HCT116 (cell line): ENCODE results near the gene PAQR6. TPM values are rescaled to one million over a fixed set of nuclear protein-coding genes. Genes with fewer than 3 reads are reported as not detected.

ENCODE experiments used
- ATAC-seq: fragments of 200-7000 bp; cut with Tn5 transposase; 2 replicates; pipeline ENCODE4 v1.9.1; 2020; ENCODE audit warnings: mild to moderate bottlenecking, moderate library complexity
- BruUV-seq: library from RNA; stranded (reverse); fragments of 400-500 nt; replicated peaks from 2 replicates; lab custom pipeline; 2021; lab: Mats Ljungman, UMichigan
- CTCF ChIA-PET: fragments of 300-600 bp; sonication (Branson Sonifier 250); formaldehyde crosslinking; loops from one replicate; lab custom pipeline; 2021; ENCODE audit warnings: antibody characterized with exemption; lab: Charles Lee
- POLR2A ChIA-PET: fragments of 300-600, 350-600 bp; sonication (Branson Sonifier 250); formaldehyde crosslinking; loops from one replicate; lab custom pipeline; 2021; ENCODE audit warnings: antibody characterized with exemption; lab: Charles Lee
- RAD21 ChIA-PET, 2 experiments: fragments of 300-600 bp; sonication (Branson Sonifier 250); formaldehyde crosslinking; loops; one replicate each; lab custom pipeline; 2023; ENCODE audit warnings: low total read pairs in 2 of 2; ENCODE audit not compliant: uncharacterized antibody in 2 of 2, unreplicated experiment in 2 of 2, low non-redundant PET in 1 of 2; lab: Charles Lee
- DNase-seq: peaks from one replicate; pipeline ENCODE4 v3.0.0-alpha.2; 2010; ENCODE audit warnings: low read depth, low spot score
- H2AFZ ChIP-seq: fragments of 200-600 bp; shearing (Covaris generic), sonication (generic); 2 replicates; pipeline ENCODE4 v1.6.1; 2017; ENCODE audit warnings: low read depth, mixed run types, mixed read lengths, antibody characterized with exemption, low read length; ENCODE audit not compliant: poor library complexity, severe bottlenecking
- H3K27ac ChIP-seq: 2 replicates; pipeline ENCODE4 v1.5.1; 2012; ENCODE audit warnings: low read depth, low read length
- H3K27me3 ChIP-seq: fragments of 200-600 bp; sonication (generic); 2 replicates; pipeline ENCODE4 v1.6.1; 2016; ENCODE audit warnings: mixed run types, low read length, mixed read lengths; ENCODE audit not compliant: insufficient read depth
- H3K36me3 ChIP-seq, 2 experiments: fragments of 200-500 bp in 1 of 2; fragments of 200-600 bp in 1 of 2; sonication (Bioruptor generic) in 1 of 2; sonication (generic) in 1 of 2; 2 replicates each; pipeline versions ENCODE4 v1.5.1 to v1.6.1; 2014 to 2016; ENCODE audit warnings: low read length in 2 of 2, inconsistent platforms in 1 of 2, mixed read lengths in 1 of 2, mixed run types in 1 of 2; ENCODE audit not compliant: insufficient read depth in 2 of 2, control insufficient read depth in 1 of 2
- H3K4me1 ChIP-seq, 2 experiments: fragments of 200-600 bp in 1 of 2; sonication (generic) in 1 of 2; 2 replicates each; pipeline versions ENCODE4 v1.5.1 to v1.6.1; 2012 to 2017; ENCODE audit warnings: low read length in 2 of 2, inconsistent platforms in 1 of 2, mild to moderate bottlenecking in 1 of 2, mixed read lengths in 1 of 2, mixed run types in 1 of 2, moderate library complexity in 1 of 2; ENCODE audit not compliant: insufficient read depth in 2 of 2, control insufficient read depth in 1 of 2
- H3K4me2 ChIP-seq: fragments of 200-600 bp; sonication (generic); 2 replicates; pipeline ENCODE4 v1.6.1; 2017; ENCODE audit warnings: mixed run types, low read length, mixed read lengths
- H3K4me3 ChIP-seq, 2 experiments: fragments of 200-600 bp in 1 of 2; sonication (generic) in 1 of 2; replicated peaks in 1 of 2; 2 replicates each; pipeline ENCODE4 v1.5.1; 2011 to 2016; ENCODE audit warnings: low read length in 2 of 2, control low read depth in 1 of 2, low read depth in 1 of 2, mild to moderate bottlenecking in 1 of 2, mixed read lengths in 1 of 2, mixed run types in 1 of 2
- H3K79me2 ChIP-seq: fragments of 200-600 bp; sonication (generic); 2 replicates; pipeline ENCODE4 v1.6.1; 2017; ENCODE audit warnings: mild to moderate bottlenecking, mixed run types, low read length, moderate library complexity, mixed read lengths; ENCODE audit not compliant: insufficient read depth
- H3K9ac ChIP-seq: fragments of 200-600 bp; sonication (generic); 2 replicates; pipeline ENCODE4 v1.6.1; 2016; ENCODE audit warnings: low read length, mixed read lengths
- H3K9me2 ChIP-seq: fragments of 200-600 bp; sonication (generic), shearing (Covaris generic); 2 replicates; pipeline ENCODE4 v1.6.1; 2017; ENCODE audit warnings: mixed run types, mild to moderate bottlenecking, moderate library complexity; ENCODE audit not compliant: insufficient read depth
- H3K9me3 ChIP-seq, 2 experiments: fragments of 200-500 bp in 1 of 2; fragments of 200-600 bp in 1 of 2; sonication (Bioruptor generic) in 1 of 2; sonication (generic) in 1 of 2; 2 replicates each; pipeline ENCODE4 v1.6.1; 2014 to 2017; ENCODE audit warnings: low read length in 2 of 2, mixed read lengths in 2 of 2, inconsistent platforms in 1 of 2, low read depth in 1 of 2, mild to moderate bottlenecking in 1 of 2, mixed run types in 1 of 2, moderate library complexity in 1 of 2; ENCODE audit not compliant: control insufficient read depth in 1 of 2, insufficient read depth in 1 of 2
- H4K20me1 ChIP-seq: fragments of 200-600 bp; sonication (generic), shearing (Covaris generic); 2 replicates; pipeline ENCODE4 v1.6.1; 2017; ENCODE audit warnings: mixed run types, mild to moderate bottlenecking, moderate library complexity; ENCODE audit not compliant: insufficient read depth
- CBX3 ChIP-seq: IDR thresholded peaks from 2 replicates; pipeline ENCODE4 v1.6.1; 2012; ENCODE audit warnings: low read depth
- CTCF ChIP-seq, 3 experiments: fragments of 200-600 bp in 1 of 3; sonication (generic) in 1 of 3; IDR thresholded peaks in 2 of 3; conservative IDR thresholded peaks in 1 of 3; 2 replicates each; pipeline ENCODE4 v1.5.1; 2012 to 2017; ENCODE audit warnings: low read depth in 2 of 3, low read length in 2 of 3, antibody characterized with exemption in 1 of 3, borderline replicate concordance in 1 of 3, control low read depth in 1 of 3, mild to moderate bottlenecking in 1 of 3, mixed read lengths in 1 of 3, mixed run types in 1 of 3, moderate library complexity in 1 of 3; ENCODE audit not compliant: insufficient read depth in 1 of 3
- ELF1 ChIP-seq: IDR thresholded peaks from 2 replicates; pipeline ENCODE4 v1.6.1; 2012; ENCODE audit warnings: low read depth, borderline replicate concordance
- EZH2phosphoT487 ChIP-seq: fragments of 200-600 bp; IDR thresholded peaks from 2 replicates; pipeline ENCODE4 v1.6.1; 2018; ENCODE audit warnings: antibody characterized with exemption, borderline replicate concordance
- FOSL1 ChIP-seq: IDR thresholded peaks from 2 replicates; pipeline ENCODE4 v1.6.1; 2012; ENCODE audit warnings: low read depth
- JUND ChIP-seq: IDR thresholded peaks from 2 replicates; pipeline ENCODE4 v1.6.1; 2012
- MAX ChIP-seq: IDR thresholded peaks from 2 replicates; pipeline ENCODE4 v1.6.1; 2012
- POLR2A ChIP-seq: IDR thresholded peaks from 2 replicates; pipeline ENCODE4 v1.7.0; 2011; ENCODE audit warnings: borderline replicate concordance; ENCODE audit not compliant: insufficient read depth, insufficient read length; ENCODE audit errors: extremely low read depth
- RAD21 ChIP-seq: IDR thresholded peaks from 2 replicates; pipeline ENCODE4 v1.6.1; 2012; ENCODE audit warnings: low read depth, mild to moderate bottlenecking
- REST ChIP-seq: IDR thresholded peaks from 2 replicates; pipeline ENCODE4 v1.6.1; 2012; ENCODE audit warnings: low read depth
- SIN3A ChIP-seq: IDR thresholded peaks from 2 replicates; pipeline ENCODE4 v1.6.1; 2012; ENCODE audit warnings: low read depth
- SP1 ChIP-seq: IDR thresholded peaks from 2 replicates; pipeline ENCODE4 v1.6.1; 2012; ENCODE audit warnings: low read depth
- SRF ChIP-seq: IDR thresholded peaks from 2 replicates; pipeline ENCODE4 v1.6.1; 2012; ENCODE audit warnings: low read depth
- TCF7L2 ChIP-seq: IDR thresholded peaks from 2 replicates; pipeline ENCODE4 v1.7.0; 2011; ENCODE audit warnings: borderline replicate concordance, inconsistent platforms; ENCODE audit not compliant: insufficient read depth, insufficient read length; ENCODE audit errors: extremely low read depth
- YY1 ChIP-seq: IDR thresholded peaks from 2 replicates; pipeline ENCODE4 v1.6.1; 2011; ENCODE audit warnings: low read length, low read depth, moderate library complexity, mild to moderate bottlenecking; ENCODE audit not compliant: insufficient replicate concordance; ENCODE audit errors: extremely low read depth
- ZBTB33 ChIP-seq: IDR thresholded peaks from 2 replicates; pipeline ENCODE4 v1.6.1; 2011; ENCODE audit warnings: mild to moderate bottlenecking, low read length, moderate library complexity; ENCODE audit not compliant: insufficient replicate concordance; ENCODE audit errors: extremely low read depth
- ZFX ChIP-seq: fragments of 450-650 bp; IDR thresholded peaks from 2 replicates; pipeline ENCODE4 v1.6.1; 2017
- ZNF274 ChIP-seq: fragments of 200-500 bp; sonication (Bioruptor generic); IDR thresholded peaks from 2 replicates; pipeline ENCODE4 v1.6.1; 2014; ENCODE audit warnings: mild to moderate bottlenecking, low read depth, low read length, inconsistent platforms
- intact Hi-C: fragments of 100-400 bp; cut with micrococcal nuclease; formaldehyde crosslinking; loops from 2 replicates; pipeline ENCODE4 v1.10.0; 2022
- total RNA-seq: library from RNA; stranded (reverse); gene quantifications from one replicate; pipeline ENCODE4 v1.2.1, GENCODE V29; 2021; ENCODE audit not compliant: unreplicated experiment
- TF ChIP-seq, protein P1 (sequence below): IDR thresholded peaks from 2 replicates; pipeline ENCODE4 v1.6.1; 2012

PAQR6 gene
- total RNA-seq, 1 experiment from 2014 or later = 10.9 TPM

DNA sequence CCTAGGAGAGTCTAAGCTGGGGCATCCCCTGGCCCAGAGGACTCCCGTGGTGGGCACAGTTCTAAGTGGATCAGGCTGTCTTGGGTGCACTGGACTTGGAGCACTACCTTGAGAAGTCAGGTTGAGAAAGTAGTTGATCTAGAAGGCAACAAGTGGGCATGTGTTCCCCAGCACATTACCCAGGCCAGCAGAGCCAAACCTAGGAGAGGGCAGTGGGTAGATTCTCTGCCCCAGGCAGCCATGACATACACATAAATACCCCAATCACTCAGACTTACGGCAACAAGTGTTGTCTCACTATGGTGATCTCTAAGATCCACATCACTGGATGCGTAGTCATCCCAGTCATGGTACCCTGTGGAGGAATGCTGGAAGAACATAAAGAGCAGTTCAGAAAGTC, 36.6 kb downstream of the PAQR6 start (continued):
- no peak for TF ChIP-seq SRF
- TF ChIP-seq MAX = no peak
- TF ChIP-seq ELF1 = no peak
- TF ChIP-seq YY1 = no peak
- TF ChIP-seq, all 23 proteins: peak for 0

GRCh38 chr1:156204686-156205085, 43.2 kb downstream of the PAQR6 start:
- Histone ChIP-seq H3K27me3 (no peaks in the 10 kb centered on the region), H3K9ac (no peak overlapping the region), H3K4me3 (no peak overlapping the region), H3K36me3 (peaks cover 8 to 15% of the 10 kb centered on the region in 2 experiments; a peak in 2 of 4 replicates), H2AFZ (no peak overlapping the region), H3K4me2 (no peak overlapping the region), H3K27ac (no peak overlapping the region), H3K79me2 (peaks cover 11% of the 10 kb centered on the region; the same call in 1 of the 2 replicates), H3K9me2 (no peaks in the 10 kb centered on the region), H3K4me1 (peaks cover 0 to 3% of the 10 kb centered on the region in 2 experiments; a peak in 1 of 4 replicates), H3K9me3 (no peaks in the 10 kb centered on the region), H4K20me1 (no peaks in the 10 kb centered on the region)
- ChIA-PET CTCF (no interaction called here), RAD21 (no interaction called here), POLR2A (no interaction called here)
- no TSS peak for BruUV-seq
- ATAC-seq (no peak), DNase-seq (no peak)
- intact Hi-C loops = no loop called here
- TF ChIP-seq TCF7L2 = no peak
- TF ChIP-seq EZH2phosphoT487 = no peak
- TF ChIP-seq, protein P1, sequence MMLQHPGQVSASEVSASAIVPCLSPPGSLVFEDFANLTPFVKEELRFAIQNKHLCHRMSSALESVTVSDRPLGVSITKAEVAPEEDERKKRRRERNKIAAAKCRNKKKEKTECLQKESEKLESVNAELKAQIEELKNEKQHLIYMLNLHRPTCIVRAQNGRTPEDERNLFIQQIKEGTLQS = no peak
- TF ChIP-seq CTCF (IDR thresholded peaks at IDR 0.05 in 2 of 3, conservative IDR thresholded peaks at IDR 0.05 in 1 of 3; ENCODE audit: borderline replicate concordance in 1 of 3, insufficient read depth in 1 of 3, low read depth in 2 of 3, low read length in 2 of 3) = no peak
- TF ChIP-seq FOSL1 = no peak
- TF ChIP-seq SRF = no peak
- no peak for TF ChIP-seq REST
- no peak for TF ChIP-seq MAX
- no peak for TF ChIP-seq ZFX
- TF ChIP-seq ZNF274 = no peak
- no peak for TF ChIP-seq POLR2A
- TF ChIP-seq CBX3 = no peak
- no peak for TF ChIP-seq ZBTB33
- TF ChIP-seq SIN3A = no peak
- TF ChIP-seq JUND = no peak
- TF ChIP-seq SP1 = no peak
- TF ChIP-seq RAD21 = no peak
